Measurements from ENCODE around the gene C14orf39. TPM values are rescaled to one million over a fixed set of nuclear protein-coding genes. Genes with fewer than 3 reads are reported as not detected.
A peak's percentile ranks its signal among the peaks of the same experiment; 100 is the strongest.

C14orf39 gene
- under 1 TPM in 2 of 9 donors, not detected in 7; 0.39 to 0.91 TPM for total RNA-seq
- under 1 TPM; 0.24 to 0.68 (median 0.40) TPM for polyA plus RNA-seq
- long read RNA-seq, donor 1: 0 reads
- long read RNA-seq, donor 2: 0 reads
- long read RNA-seq, donor 3: 0 reads
- long read RNA-seq, donor 4: 0 reads
- long read RNA-seq, donor 5: 0 reads
- long read RNA-seq, donor 6: 0 reads
- long read RNA-seq, donor 7: 0 reads
- long read RNA-seq, donor 8: 0 reads
- long read RNA-seq, donor 9: 0 reads
- long read RNA-seq, donor 10: 0 reads

GRCh38 chr14:60485598-60486251 lies at the start of gene C14orf39:
Gene C14orf39 (minus strand): TSS chr14:60486063. CDS start chr14:60485078, 985 bp downstream.
- Histone ChIP-seq H3K27ac (no peak within 1 kb of the TSS), H3K27me3 (peaks cover 21% of the 10 kb centered on the region), H3K36me3 (replicated peaks in 1 of 2) (no peaks in the 10 kb centered on the region), H3K4me1 (replicated peaks in 1 of 2) (no peaks in the 10 kb centered on the region), H3K4me3 (peak within 1 kb of the TSS in 1 of 4 donors; percentile 6), H3K9me3 (replicated peaks in 1 of 3) (no peaks in the 10 kb centered on the region)
- 4 to 5% (median 4%) methylated on average over 36 to 57 of the region's 57 CpGs for WGBS, 4 donors
- DNase-seq: peak in 2 of 7 donors; percentile 20 to 64
- TF ChIP-seq POLR2A (IDR thresholded peaks at IDR 0.05): no peak
- no peak for TF ChIP-seq CTCF (IDR thresholded peaks at IDR 0.05)
- intact Hi-C loops (cut with DNase I): no loop called here

- no peak overlapping the region for H3K4me3 ChIP-seq
- H3K27me3 ChIP-seq: no peaks in the 10 kb centered on the region
- no peaks in the 10 kb centered on the region for H3K9me3 ChIP-seq (replicated peaks in 1 of 3)
- H3K27ac ChIP-seq: no peak overlapping the region
- 51 to 65% (median 60%) methylated on average over 3 of the region's 3 CpGs for WGBS, 4 donors
- H3K36me3 ChIP-seq (replicated peaks in 1 of 2): no peaks in the 10 kb centered on the region
- TF ChIP-seq POLR2A (IDR thresholded peaks at IDR 0.05) (no peak), CTCF (IDR thresholded peaks at IDR 0.05) (no peak)
- DNase-seq: no peak
- H3K4me1 ChIP-seq (replicated peaks in 1 of 2): no peaks in the 10 kb centered on the region
- intact Hi-C loops (cut with DNase I): no loop called here
These were observed 46.6 kb upstream of the C14orf39 start for GRCh38 chr14:60532442-60532841.

GRCh38 chr14:60515511-60516289 lies 29.8 kb upstream of the C14orf39 start:
- Histone ChIP-seq H3K27me3 (peaks cover 64% of the 10 kb centered on the region), H3K27ac (no peak overlapping the region), H3K9me3 (replicated peaks in 1 of 3) (no peaks in the 10 kb centered on the region), H3K4me3 (peak overlapping the region in 1 of 4 donors; percentile 50), H3K4me1 (replicated peaks in 1 of 2) (peaks cover 8 to 19% of the 10 kb centered on the region in 2 donors), H3K36me3 (replicated peaks in 1 of 2) (no peaks in the 10 kb centered on the region)
- no peak for DNase-seq
- intact Hi-C loops (cut with DNase I): no loop called here
- TF ChIP-seq POLR2A (IDR thresholded peaks at IDR 0.05) (no peak), CTCF (IDR thresholded peaks at IDR 0.05) (no peak)
- 11 to 35% (median 14%) methylated on average over 16 to 66 of the region's 66 CpGs for WGBS, 4 donors
